Activated T-cell treated with anti-CD3 and anti-CD28 coated beads for 24 hours (primary cell): ENCODE results near the gene CLHC1.

Experiments
- DNase-seq: peaks from one replicate; pipeline ENCODE4 v3.0.0-alpha.2; 2020; ENCODE audit warnings: low read depth

The CLHC1 gene

DNA sequence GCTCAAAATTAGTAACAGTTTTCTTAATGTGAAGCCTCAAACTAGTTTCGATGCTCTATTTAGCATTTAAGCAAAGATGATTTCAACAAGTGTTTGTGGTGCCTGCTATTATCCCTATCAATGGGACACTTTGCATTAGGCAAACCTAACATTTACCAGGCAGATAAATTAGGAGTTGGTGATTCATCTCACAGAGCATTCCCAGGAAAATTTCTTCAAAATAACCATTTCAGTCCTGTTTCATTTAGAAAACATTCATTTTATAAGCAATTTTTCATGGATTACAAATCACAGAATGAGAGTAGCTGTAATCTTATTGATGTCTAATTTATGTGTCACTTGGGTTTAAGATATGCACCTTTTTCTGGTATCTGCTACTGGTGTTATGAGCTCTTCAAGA is 62.7 kb downstream of the CLHC1 start:
- DNase-seq, result no peak

DNA sequence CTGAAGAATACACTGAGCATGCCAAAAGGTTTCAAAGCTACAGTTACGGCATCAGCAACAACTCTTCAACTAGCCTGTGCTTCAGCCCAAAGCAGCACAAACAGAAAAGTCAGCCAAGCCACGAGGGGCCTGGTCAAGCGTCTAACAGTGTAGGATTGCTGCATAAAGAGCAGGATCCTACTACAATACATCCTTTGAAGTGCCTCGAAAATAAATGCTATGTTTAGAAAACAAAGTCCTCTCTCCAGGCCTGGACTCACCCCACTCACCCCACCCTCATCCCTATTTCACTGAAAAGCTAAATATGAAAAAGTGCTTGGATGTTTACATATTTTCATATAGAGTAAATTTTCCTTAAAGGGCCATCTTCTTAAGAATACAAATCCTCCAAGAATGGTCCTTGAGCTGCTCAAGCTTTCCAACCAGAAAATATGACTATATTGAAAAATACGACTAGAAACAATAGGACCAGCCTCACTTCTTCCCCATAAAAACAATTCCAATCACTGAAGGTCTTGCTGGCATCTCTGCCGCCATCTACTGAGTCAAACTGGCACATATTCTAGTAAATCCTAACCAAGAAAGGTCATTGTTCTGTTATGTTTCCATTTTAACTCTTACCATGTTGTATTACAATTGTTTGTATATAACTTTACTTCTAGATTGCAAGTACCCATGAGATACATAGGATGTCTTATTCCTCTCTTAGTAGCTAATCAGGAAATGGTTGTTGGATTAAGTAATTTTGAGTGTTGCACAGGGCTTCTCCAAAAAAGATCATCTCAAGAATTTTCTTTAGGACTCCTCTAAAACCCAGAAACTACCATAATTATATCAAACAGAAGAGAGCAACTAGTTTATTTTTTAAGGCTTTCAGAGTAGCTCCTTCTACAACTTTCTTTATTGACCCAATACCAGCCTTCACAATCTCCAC is 63.6 kb downstream of the CLHC1 start:
- DNase-seq, result no peak

DNA sequence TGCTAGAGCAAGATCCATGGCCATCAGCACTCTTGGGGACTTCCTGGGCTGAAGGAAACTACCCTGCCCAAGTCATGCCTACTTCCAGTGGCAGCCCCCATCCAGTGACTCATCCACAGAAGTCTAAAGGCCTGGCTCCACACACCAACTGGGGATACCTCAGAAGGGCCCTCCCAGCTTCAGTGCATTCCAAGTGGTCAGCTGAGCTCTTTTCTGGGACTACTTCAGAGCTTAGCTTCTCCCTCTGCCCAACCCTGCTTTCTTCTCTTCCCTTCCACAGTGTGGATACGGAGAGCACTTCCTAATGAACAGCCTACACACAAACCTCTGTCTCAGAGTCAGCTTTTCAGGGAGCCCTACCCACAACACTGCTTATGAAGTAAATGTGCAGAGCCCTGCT is 66.5 kb downstream of the CLHC1 start:
- DNase-seq, result no peak

DNA sequence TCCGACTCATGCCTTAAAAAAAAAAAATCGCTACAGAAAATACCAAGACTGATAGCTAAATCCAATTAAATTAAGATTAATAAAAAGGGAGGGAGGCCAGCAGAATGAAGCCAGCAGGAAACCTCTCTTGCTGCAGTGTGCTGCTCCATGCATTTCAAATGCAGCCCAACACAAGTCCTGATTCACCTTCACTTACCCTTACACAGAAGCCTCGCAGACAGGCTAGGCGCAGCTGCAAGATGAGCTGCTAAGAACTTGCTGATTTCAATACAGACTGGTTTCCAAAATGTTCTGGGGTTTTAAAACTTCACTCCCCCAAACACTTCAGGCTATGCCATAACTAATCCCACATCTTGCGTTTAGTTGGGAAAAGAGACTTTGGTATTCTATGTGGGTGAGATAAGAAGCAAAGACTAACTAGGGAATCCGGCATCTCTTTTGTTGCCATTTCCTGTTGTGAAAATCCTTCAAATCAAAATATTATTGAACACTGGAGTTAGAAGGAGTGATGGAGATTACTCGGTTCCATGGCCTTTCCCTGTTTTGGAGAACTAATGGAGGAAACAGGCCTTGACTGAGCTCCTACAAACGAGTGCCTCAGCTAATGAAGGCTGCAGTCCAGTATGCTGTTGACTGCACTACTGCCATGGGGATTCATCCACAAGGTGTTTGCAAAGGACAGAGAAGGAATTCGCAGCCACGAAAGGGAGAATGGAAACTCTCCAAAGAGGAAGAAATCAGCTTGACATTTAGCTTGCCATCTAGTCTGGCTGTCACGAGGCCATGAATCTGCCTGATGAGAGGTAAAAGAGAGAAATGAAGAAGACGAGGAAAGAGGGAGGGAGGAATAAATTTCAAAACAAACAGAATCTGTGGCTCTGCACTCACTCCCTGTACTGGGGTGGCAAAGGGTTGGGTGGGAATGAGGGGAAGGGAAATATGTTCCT is 67.3 kb downstream of the CLHC1 start:
- DNase-seq, result no peak

DNA sequence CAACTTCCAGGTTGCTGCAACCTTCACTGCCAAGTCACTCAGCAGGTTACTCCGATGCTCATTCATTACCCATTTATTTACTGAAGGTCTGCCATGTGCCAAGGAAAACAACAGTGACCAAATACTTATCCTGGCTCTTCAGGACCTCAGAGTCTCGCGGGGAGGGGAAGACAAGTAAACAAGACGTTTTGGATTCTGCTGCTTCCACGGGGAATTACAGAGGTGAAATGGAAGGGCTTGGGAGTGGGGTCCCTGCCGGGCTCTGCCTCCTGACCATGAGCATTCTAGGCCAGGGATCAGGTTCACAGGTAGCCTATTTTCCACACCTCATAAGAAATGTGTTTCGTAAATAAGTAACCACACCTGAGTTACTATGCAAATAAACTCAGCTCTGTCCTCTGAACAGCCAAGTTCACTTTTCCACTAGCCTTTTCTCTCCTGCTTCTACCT is 68.1 kb downstream of the CLHC1 start:
- DNase-seq, result no peak

DNA sequence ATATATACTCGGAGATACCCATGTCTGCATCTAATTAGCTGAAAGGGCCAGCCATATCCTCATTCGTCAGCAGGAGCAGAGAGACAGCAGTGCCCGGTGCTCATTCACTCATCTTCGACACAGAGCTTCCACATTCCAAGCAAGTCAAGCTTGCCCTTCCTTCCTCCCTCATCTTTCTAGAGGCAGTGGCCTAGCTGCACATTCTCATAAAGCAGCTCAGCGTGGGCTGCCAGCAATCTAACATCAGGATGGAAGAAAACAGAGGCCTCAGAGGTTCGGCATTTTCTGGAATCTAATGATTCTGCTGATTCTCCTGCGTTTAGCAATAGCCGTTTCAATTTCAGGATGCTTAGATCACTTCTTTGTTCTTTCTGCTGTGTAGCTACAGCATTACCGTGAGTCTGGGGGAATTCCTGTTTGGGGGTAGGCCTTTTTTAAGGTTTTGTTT is 68.8 kb downstream of the CLHC1 start:
- no peak for DNase-seq

DNA sequence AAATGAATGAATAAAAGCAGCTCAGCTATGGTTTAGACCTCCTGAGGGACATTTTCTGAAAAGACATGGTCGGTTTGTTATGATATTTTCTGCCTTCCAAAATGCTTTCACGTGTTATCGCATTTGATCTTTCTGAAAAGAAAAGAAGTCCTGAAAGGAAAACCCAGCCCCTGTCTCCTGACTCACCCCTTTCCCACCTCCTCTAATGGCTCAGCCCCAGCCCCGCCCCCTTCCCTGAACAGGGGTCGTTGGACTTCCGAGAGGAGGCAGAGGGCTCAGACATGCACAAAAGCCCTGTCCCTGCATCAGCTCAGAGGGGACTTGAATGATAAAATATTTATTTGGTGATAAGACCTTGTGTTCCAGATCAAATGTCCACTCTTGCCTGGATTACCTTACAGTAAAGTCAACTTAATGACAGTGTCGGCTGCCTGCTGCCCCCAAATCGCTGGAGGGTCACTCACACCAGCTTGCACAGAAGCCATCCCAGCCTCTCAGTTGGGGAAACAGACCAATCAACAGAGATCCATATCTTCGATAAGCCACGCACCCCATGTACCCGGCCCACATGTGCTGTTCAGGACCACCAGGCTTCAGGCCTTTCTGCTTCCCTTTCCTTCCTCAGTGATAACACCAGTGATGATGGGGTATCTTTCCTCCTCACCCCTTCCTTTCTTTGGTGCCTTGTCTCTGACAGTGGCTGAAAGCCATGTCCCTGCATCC is 69.6 kb downstream of the CLHC1 start:
- no peak for DNase-seq

DNA sequence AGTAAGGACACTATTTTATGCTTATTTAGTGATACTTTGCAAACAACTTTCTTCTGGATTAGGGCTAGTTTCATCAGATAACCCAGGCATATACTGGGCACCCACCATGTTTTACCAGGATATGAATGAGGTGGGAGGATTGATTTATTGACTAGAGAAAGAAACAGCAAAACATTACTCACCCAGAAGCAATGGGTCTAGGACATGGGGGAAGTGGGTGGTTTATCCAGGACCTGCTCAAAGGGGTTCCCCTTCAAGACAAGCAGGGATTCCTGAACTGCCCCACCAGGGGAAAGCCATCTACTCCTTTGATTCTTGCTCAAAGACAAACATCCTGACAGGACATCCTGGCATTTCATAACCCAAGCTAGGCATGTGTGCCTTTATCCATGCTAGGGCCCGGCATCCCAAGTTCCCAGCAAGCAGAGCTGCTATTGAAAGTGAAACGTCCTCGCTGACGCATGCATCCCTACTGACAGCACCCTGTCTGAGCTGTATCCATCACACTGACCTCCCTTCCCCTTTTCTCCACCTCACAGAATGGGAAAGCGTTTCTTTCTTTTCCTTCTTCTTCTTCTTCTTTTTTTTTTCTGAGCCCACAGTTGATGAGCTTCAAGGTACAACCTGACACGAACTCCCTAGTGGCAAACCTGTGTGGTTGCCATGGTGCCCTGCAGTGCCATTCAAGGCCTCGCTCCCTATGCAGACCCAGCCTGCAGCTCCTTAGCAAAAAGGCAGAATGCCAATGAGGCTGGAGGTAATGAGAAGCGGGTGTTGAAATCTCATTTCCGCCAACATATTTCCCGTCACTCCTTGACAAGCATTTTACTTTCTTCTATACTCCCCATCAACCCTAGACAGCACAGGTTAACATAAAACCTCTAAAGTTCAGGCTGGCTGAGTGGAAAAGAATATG is 70.5 kb downstream of the CLHC1 start:
- no peak for DNase-seq

DNA sequence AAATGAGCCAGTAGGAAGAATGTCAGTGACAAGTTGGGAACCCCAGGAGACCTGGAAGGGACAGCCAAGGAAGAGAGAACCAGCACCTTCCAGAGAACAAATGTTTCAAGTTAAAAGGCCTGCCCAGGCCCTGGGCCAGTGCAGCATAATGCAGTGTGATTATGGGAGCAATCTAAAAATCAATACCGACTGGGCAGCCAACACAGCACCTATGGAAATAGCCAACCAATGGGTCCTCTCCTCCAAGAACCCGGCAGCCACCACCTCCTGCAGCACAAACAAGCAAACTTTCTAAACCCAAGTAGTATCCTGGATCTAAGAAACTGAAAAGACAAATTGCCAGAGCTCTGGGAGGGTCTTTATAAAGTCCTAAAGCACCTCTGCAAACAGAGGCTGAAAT is 71.7 kb downstream of the CLHC1 start:
- no peak for DNase-seq

DNA sequence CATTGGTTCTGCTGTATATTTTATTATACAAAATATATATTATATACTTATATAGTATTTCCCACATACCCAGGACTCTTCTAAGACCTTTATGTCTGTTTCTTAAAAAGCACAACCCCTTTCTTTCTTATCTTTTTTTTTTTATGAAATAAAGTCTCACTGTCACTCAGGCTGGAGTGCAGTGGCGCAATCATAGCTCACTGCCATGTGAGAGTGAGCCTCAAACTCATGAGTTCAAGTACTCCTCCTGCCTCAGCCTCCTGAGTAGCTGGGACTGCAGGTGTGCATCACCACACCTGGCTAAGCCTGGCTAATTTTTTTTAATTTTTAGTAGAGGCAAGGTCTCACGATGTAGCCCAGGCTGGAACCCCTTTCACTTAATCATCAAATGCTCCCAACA is 72.3 kb downstream of the CLHC1 start:
- no peak for DNase-seq

DNA sequence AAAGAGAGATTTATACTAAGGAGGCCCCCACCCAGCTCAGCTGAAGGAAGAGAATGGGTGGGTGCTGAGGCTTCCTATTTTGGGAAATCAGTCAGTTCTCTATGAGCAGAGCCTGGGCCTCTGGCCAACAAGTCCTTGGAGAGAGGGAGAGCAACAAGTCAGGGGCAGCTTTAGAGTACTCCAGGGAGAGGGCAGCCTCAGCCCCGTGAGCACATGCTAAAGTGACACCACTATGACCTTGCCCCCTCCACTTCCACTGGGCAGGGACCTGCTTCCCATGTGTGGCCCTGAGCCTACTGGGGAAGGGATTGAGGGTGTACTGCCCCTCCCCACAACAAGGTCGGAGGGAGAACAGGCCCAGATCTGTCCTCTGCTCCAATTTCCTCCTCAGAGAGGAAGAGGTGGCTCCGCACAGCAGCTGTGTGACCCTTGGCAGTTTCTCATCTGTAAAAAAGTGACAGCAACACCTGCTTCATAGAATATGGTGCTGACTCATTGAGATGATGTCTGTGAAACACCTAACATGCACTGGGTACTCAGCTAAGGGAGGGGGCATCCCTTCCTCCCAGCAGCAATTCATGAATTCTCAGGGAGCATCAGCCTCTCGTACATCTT is 72.9 kb downstream of the CLHC1 start:
- DNase-seq, result no peak

DNA sequence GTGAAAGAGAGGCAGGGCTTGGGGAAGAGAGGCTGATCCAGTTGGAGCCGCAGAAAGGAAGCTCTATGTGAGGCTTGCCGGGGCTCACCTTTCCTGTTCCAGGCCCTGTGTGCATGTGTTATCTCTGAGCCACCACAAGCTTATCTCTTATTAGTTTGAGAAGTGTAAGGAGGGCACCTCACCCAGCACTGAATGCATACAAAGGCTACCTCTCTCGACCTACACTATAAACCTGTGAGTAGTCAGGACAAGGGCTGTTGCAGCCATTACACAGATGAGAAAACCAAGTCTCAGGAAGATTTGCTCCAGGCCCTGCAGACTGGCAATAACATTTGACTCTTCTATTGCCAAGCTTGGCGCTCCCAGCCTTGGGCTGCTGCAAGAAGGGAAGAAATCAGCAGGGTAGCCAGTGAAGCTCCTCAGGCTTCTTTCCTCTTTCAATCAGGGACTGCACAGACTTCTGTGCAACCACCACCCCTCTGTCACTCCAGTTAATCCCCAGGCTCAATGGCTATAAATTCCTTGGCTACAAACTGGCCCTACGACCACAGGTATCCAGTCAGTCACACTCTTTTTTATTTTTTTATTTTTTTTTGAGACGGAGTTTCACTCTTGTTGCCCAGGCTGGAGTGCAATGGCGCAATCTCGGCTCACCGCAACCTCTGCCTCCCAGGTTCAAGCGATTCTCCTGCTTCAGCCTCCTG is 73.8 kb downstream of the CLHC1 start:
- DNase-seq, result no peak

DNA sequence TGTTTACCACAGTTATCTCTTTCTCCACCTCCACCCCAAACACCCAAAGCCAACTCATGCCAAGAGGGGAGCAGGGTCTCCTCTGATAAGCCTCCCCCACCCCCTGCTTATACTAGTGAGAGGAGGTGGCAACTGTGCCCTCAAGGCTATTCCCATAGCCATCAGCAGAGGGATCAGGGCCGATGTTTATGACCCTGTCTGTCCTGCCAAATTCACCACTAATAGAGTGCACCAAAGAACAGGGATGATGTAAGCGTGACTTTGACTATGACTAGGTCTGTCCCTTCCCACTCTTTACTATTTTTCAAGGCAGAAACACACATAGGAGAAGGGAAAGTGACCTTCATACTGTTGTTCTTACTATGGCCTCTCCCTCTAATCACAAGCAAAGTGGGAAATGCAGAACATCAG is 74.6 kb downstream of the CLHC1 start:
- no peak for DNase-seq

DNA sequence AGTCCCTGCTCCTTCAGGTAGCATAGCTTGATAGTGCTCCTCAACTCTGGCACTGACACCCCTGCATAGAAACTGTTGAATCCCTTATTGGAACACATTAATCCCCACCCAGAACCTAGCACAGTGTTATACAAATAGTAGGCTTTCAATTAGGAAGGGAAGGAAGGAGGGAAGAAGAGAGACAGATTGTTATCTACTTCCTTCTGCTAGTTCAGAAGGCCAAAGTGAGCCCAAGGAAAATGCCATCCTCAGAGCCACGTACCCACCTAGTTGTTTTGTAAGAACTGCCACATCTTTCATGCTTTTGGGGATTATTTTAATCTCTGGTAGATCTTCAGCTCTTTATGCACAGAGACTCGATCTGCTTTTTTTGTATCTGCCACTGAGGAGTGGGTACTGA is 75.1 kb downstream of the CLHC1 start:
- DNase-seq, result no peak

DNA sequence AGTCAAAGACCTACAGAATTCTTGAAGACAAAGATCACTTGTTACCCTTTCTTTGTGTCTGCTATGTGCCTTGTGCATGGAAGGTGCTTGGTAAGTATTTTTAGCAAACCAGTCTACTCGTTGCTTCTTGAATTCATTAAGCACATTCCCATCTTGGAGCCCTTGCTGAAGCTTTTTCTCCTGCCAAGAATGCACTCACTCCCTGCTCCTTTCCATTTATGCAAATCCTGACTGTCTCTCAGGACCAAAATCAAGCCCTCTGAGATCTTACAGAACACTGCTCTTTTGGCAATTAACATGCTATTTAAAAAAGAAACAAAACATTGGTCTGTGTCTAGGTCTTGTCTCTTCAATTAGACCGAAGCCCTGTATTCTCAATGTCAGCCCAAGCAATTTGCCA is 75.8 kb downstream of the CLHC1 start:
- no peak for DNase-seq

DNA sequence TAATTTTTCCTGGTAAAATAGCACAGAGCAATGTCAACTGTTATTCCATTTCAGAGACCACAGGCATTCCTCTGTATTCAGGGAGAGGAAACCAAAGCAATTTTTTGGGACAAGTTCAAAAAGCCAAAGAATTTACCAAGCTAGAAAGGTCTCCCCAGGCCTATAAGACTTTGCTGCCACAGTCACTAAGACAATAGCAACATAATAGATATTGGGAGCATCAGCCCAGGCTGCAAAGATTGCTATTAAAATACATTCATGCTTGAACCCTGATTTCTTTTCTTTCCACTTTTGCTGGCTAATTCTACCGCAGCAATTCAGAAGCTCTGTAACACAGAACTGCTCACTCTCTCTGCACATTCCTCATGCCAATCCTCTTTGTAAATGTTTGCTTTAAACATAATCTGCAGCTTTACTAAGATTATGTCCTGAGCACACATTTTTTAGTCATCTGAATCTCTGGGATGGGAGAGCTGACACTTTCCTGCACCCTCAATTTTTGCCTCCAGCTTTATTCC is 76.3 kb downstream of the CLHC1 start:
- DNase-seq, result no peak

DNA sequence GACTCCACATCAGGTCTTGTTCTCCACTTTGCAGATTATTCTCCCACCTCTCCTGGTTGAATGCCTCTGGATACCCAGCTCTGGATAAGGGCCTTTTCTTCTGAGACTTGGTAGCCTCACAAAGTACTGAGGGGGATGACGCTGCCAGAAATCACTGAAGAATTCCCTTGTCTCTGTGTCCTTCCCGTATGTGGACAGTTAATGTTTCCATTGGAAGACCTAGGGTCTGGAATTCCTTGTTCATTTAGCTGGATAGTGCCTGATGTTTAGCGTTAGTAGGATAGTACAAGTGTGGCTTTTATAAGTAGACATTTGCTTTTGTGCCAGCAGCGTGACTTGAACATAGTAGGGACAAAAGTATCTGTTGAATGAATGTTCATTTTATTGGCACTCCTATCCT is 76.9 kb downstream of the CLHC1 start:
- no peak for DNase-seq

DNA sequence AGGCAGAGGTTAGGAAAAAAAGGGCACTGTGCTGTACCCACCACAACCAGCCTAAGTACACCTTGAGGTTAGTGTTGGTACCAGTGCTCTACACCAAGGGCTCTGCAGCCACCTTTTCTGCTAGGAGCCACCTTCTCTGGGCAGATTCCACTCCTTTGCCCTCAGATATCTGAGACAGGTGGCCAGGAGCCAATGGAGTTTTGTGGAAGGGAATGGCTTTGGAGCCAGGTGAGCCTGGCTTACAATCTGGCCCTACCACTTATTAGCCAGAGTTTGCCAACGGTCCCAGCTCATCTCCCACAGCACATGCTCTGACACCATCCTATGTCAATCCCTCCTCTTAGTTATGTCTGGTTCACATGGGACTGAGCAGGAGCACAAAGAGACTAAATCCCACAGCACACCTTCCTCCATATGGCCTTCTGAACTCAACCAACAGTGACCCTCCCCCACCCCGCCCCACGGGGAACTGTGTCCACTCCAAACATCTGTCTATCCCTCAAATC is 77.5 kb downstream of the CLHC1 start:
- no peak for DNase-seq

DNA sequence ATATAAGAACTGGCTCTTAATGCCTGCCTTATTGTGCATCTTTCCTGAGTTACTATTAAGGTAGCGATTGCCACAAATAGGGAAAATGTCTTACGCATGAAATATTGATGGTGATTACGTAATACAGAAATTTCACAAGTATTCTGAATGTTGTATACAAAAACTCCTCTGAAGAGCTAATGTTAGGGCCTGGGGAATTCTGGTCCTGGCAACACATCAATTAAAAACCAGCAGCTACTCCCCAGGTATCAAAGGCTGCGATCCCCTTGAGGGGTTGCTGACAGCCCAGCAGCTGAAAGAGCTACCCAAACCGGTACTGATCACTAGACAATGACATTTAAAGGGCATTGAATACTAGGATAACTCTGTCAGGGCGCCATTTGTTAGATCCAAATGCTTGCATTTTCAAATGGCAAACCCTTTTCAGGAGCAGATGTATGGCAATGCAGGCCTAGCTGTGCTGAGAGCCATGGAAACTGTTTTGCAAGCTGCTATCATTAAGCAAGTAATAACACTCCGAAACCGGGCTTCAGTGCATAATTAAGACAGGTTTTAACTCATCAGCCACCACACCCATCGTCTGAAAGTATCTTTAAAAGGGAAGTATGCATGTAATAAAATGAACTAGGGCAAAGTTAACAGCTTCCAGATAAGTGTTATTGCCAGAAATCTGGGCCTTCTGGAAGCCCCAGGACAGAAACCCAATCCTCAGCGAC is 78.4 kb downstream of the CLHC1 start:
- no peak for DNase-seq
